ENCODE measurements around the gene NT5DC1. TPM values are rescaled to one million over a fixed set of nuclear protein-coding genes. Genes with fewer than 3 reads are reported as not detected.
A peak's percentile ranks its signal among the peaks of the same experiment; 100 is the strongest.

The NT5DC1 gene
- total RNA-seq, result 3.2 and 4.9 TPM in 2 replicates

GRCh38 chr6:116100419-116101301, at the start of gene NT5DC1:
Gene NT5DC1, plus strand, starts transcription at chr6:116100853. Its CDS starts 78 bp downstream, at chr6:116100931.
- DNase-seq (ENCODE audit: low read depth in 2 of 2), result peak; percentile 23 to 78

GRCh38 chr6:116051244-116051643, 49.4 kb upstream of the NT5DC1 start:
- no peak for DNase-seq (ENCODE audit: low read depth in 2 of 2)

- DNase-seq (ENCODE audit: low read depth in 2 of 2), result no peak
Observed at GRCh38 chr6:116055513-116055912, 45.1 kb upstream of the NT5DC1 start.

- DNase-seq (ENCODE audit: low read depth in 2 of 2), result no peak
Observed at GRCh38 chr6:116057766-116058165, 42.9 kb upstream of the NT5DC1 start.

GRCh38 chr6:116059713-116060571, 40.7 kb upstream of the NT5DC1 start:
- no peak for DNase-seq (ENCODE audit: low read depth in 2 of 2)

- DNase-seq (ENCODE audit: low read depth in 2 of 2), result peak in 1 of 2 donors; percentile 8
Observed at GRCh38 chr6:116060572-116061283, 39.9 kb upstream of the NT5DC1 start, which contains the start of gene FRK. Gene FRK, minus strand, starts transcription at chr6:116060891. Its CDS starts 580 bp downstream, at chr6:116060311.

GRCh38 chr6:116062496-116062895, 38.2 kb upstream of the NT5DC1 start:
- no peak for DNase-seq (ENCODE audit: low read depth in 2 of 2)

GRCh38 chr6:116064666-116065065, 36.0 kb upstream of the NT5DC1 start:
- no peak for DNase-seq (ENCODE audit: low read depth in 2 of 2)

- no peak for DNase-seq (ENCODE audit: low read depth in 2 of 2)
Observed at GRCh38 chr6:116066789-116067188, 33.9 kb upstream of the NT5DC1 start.

- no peak for DNase-seq (ENCODE audit: low read depth in 2 of 2)
Observed at GRCh38 chr6:116070101-116070500, 30.6 kb upstream of the NT5DC1 start.

GRCh38 chr6:116070616-116071389, 29.9 kb upstream of the NT5DC1 start:
- DNase-seq (ENCODE audit: low read depth in 2 of 2), result no peak

- peak; percentile 52 to 87 for DNase-seq (ENCODE audit: low read depth in 2 of 2)
Observed at GRCh38 chr6:116072368-116072767, 28.3 kb upstream of the NT5DC1 start.

- peak in 1 of 2 donors; percentile 2 for DNase-seq (ENCODE audit: low read depth in 2 of 2)
Observed at GRCh38 chr6:116073765-116074440, 26.8 kb upstream of the NT5DC1 start.

- DNase-seq (ENCODE audit: low read depth in 2 of 2), result no peak
Observed at GRCh38 chr6:116074732-116075390, 25.8 kb upstream of the NT5DC1 start.

- DNase-seq (ENCODE audit: low read depth in 2 of 2), result no peak
Observed at GRCh38 chr6:116078522-116078921, 22.1 kb upstream of the NT5DC1 start.

- no peak for DNase-seq (ENCODE audit: low read depth in 2 of 2)
Observed at GRCh38 chr6:116078945-116079344, 21.7 kb upstream of the NT5DC1 start.

GRCh38 chr6:116083052-116083451, 17.6 kb upstream of the NT5DC1 start:
- DNase-seq (ENCODE audit: low read depth in 2 of 2), result no peak

GRCh38 chr6:116084284-116084683, 16.4 kb upstream of the NT5DC1 start:
- no peak for DNase-seq (ENCODE audit: low read depth in 2 of 2)

- DNase-seq (ENCODE audit: low read depth in 2 of 2), result no peak
Observed at GRCh38 chr6:116087437-116088027, 13.1 kb upstream of the NT5DC1 start.

Data from dermis microvascular lymphatic vessel endothelial cell (primary cell).